SH-SY5Y (cell line): Measurements from ENCODE around the gene ELK3.

Experiments used
- GATA2 ChIP-seq: IDR thresholded peaks from 2 replicates; pipeline ENCODE4 v1.6.1; 2011; ENCODE audit warnings: mild to moderate bottlenecking, low read depth, low read length
- GATA3 ChIP-seq: IDR thresholded peaks from 2 replicates; pipeline ENCODE4 v1.6.1; 2011; ENCODE audit warnings: low read depth, mild to moderate bottlenecking, low read length, moderate library complexity

Gene ELK3

GRCh38 chr12:96230646-96231045 is 36.5 kb downstream of the ELK3 start:
- TF ChIP-seq GATA3: no peak
- no peak for TF ChIP-seq GATA2

- TF ChIP-seq GATA2 (no peak), GATA3 (no peak)
Measured at GRCh38 chr12:96233168-96233567, 39.0 kb downstream of the ELK3 start.

- TF ChIP-seq GATA3 (no peak), GATA2 (no peak)
Measured at GRCh38 chr12:96233939-96234461, 39.8 kb downstream of the ELK3 start.

GRCh38 chr12:96234591-96235483 is 40.7 kb downstream of the ELK3 start:
- TF ChIP-seq GATA3 (no peak), GATA2 (no peak)

- TF ChIP-seq GATA3: no peak
- TF ChIP-seq GATA2: no peak
Measured at GRCh38 chr12:96235484-96235826, 41.3 kb downstream of the ELK3 start.

GRCh38 chr12:96236221-96236822 is 42.1 kb downstream of the ELK3 start:
- TF ChIP-seq GATA2 (no peak), GATA3 (no peak)

GRCh38 chr12:96237035-96237434 is 42.9 kb downstream of the ELK3 start:
- no peak for TF ChIP-seq GATA2
- TF ChIP-seq GATA3: no peak

- TF ChIP-seq GATA2 (no peak), GATA3 (no peak)
Measured at GRCh38 chr12:96237465-96238077, 43.4 kb downstream of the ELK3 start.

GRCh38 chr12:96238336-96239047 is 44.3 kb downstream of the ELK3 start:
- no peak for TF ChIP-seq GATA3
- TF ChIP-seq GATA2: no peak

- peak; percentile 69 for TF ChIP-seq GATA2
- no peak for TF ChIP-seq GATA3
Measured at GRCh38 chr12:96239711-96240635, 45.8 kb downstream of the ELK3 start.

- TF ChIP-seq GATA2: peak; percentile 80
- TF ChIP-seq GATA3: no peak
Measured at GRCh38 chr12:96240656-96241055, 46.5 kb downstream of the ELK3 start.

GRCh38 chr12:96241431-96241830 is 47.3 kb downstream of the ELK3 start:
- TF ChIP-seq GATA2: no peak
- no peak for TF ChIP-seq GATA3

- TF ChIP-seq GATA3 (no peak), GATA2 (no peak)
Measured at GRCh38 chr12:96241846-96242256, 47.7 kb downstream of the ELK3 start.
